Fibroblast of villous mesenchyme (primary cell): ENCODE results near the gene ADH6. TPM values are rescaled to one million over a fixed set of nuclear protein-coding genes. Genes with fewer than 3 reads are reported as not detected.
A peak's percentile ranks its signal among the peaks of the same experiment; 100 is the strongest.

ENCODE experiments used
- DNase-seq: peaks from one replicate; pipeline ENCODE4 v3.0.0-alpha.2; 2010; ENCODE audit warnings: low read depth
- H3K4me3 ChIP-seq: 2 replicates; pipeline ENCODE4 v1.5.1; 2011; ENCODE audit warnings: low read depth, mild to moderate bottlenecking, low read length
- CTCF ChIP-seq: IDR thresholded peaks from 2 replicates; pipeline ENCODE4 v1.5.1; 2012; ENCODE audit warnings: low read depth, mild to moderate bottlenecking, low read length; ENCODE audit not compliant: insufficient read depth
- total RNA-seq: library from RNA; depleted of rRNA; stranded (reverse); fragments of >200 nt; gene quantifications from 2 replicates; pipeline ENCODE4 v1.2.3, GENCODE V29; 2012

ADH6 gene
- total RNA-seq, 1 donor = not detected

GRCh38 chr4:99166544-99166943 lies 52.5 kb downstream of the ADH6 start:
- no peak for TF ChIP-seq CTCF
- DNase-seq = no peak
- no peak overlapping the region for H3K4me3 ChIP-seq

- no peak for DNase-seq
- H3K4me3 ChIP-seq = no peak overlapping the region
- TF ChIP-seq CTCF = no peak
Observed at GRCh38 chr4:99165978-99166377, 53.1 kb downstream of the ADH6 start.

GRCh38 chr4:99161373-99162099 lies 57.5 kb downstream of the ADH6 start:
- TF ChIP-seq CTCF = no peak
- no peak overlapping the region for H3K4me3 ChIP-seq
- DNase-seq = no peak

DNA sequence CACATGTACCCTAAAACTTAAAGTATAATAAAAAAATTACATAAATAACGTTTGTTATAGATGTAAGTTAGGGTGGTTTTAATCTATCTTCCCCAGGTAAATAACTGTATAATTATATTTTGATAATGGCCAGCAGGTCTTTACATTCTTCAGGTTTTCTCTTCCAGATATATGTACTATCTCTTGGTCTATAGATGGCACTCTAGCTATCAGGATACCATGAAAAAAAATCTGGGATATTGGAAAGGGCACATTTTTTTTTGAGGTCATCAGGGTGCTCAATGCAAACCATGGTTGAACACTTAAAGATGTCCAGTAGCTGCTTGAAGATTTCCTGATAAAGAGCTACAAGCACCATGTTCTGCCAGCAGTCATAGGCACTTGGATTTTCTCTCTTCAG lies 59.3 kb downstream of the ADH6 start:
- H3K4me3 ChIP-seq = no peak overlapping the region
- TF ChIP-seq CTCF = peak; percentile 3
- no peak for DNase-seq

- TF ChIP-seq CTCF = no peak
- H3K4me3 ChIP-seq = no peak overlapping the region
- DNase-seq = peak; percentile 20
Observed at GRCh38 chr4:99157478-99157935, 61.5 kb downstream of the ADH6 start.

- H3K4me3 ChIP-seq = no peak overlapping the region
- no peak for TF ChIP-seq CTCF
- peak; percentile 39 for DNase-seq
Observed at GRCh38 chr4:99156992-99157391, 62.1 kb downstream of the ADH6 start.

DNA sequence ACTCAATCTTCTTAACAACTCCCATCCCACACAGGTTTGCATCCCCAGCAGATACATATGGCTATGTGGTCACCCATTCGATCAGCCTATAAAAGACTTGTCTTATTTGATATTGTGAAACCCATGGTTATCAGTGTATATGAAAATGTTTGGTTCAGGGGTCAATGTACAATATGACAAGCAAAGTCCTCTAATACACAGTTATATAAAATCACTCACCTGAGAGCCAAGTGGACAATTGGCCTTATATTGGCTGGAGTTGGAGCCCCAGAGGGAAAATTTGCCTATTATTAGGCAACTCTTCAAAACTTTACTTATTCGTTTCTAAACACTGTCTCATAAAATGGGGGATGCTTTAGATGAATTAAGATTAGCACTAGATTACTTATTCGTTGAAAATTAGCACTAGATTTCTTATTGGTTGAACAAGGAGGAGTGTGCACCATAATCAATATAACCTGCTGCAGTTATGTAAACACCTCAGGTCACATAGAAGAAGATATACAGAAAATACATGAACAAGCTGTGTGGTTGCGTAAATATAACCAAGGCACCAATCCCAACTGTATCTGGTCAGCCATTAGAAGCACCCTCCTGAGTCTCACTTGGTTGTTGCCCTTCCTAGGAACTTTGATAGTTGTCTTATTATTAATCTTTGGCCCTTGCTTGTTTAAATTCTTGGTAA lies 64.2 kb downstream of the ADH6 start:
- no peak overlapping the region for H3K4me3 ChIP-seq
- no peak for TF ChIP-seq CTCF
- no peak for DNase-seq
